Measurements from ENCODE around the gene TMEM30B. TPM values are rescaled to one million over a fixed set of nuclear protein-coding genes. Genes with fewer than 3 reads are reported as not detected.
"Not testable (repeated sequence)": the region's sequence is repeated elsewhere in the genome, so short reads cannot be mapped to it uniquely, and the experiment has no call there.

TMEM30B gene
- total RNA-seq, result under 0.01 TPM

DNA sequence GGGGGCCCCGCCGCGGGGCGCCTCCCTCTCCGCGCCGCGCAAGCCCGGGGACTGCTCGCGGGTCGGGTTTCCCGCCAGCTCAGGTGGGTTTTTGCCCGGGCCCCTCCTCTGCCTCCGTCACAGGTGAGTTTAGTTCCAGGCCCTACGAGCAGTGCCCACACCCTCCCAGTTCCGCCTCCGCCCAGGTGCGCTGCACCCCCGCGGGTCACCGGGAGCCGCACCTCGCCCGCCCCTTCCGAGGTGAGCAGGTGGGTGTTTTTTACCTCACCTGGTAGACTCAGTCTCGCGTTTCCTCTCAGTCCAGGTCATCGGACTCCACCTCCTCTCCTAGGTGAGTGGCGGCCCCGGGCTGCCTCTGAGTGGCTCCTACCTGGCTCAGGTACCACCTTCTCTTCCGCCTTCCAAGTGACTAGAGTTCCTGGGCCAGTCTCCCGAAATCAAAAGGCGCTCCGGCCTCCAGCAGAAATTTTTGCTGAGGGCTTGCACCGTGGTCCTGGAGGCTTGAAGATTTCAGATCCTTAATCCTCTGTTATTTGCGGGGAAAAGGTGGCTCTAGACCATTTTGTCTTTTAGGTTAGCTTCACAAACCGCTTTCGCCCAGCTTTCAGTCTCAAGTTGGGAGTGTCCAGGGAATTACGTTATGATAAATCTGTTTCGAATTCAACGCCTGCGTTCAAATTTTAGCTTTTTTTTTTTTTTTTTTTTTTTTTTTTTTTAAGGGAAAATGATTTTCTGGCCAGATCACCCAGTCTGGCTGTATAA lies at the start of gene TMEM30B:
TSS of gene TMEM30B (minus strand) at position 153 of the 762 bp plus-strand sequence. CDS start 191 bp downstream, outside the sequence.
- FAIRE-seq, result no peak
- no peak for DNase-seq (ENCODE audit: low spot score in 2 of 2)

- FAIRE-seq (no peak), DNase-seq (ENCODE audit: low spot score in 2 of 2) (no peak)
Observed at GRCh38 chr14:61330511-61330910, 49.4 kb upstream of the TMEM30B start.

GRCh38 chr14:61329478-61330051 lies 48.4 kb upstream of the TMEM30B start:
- FAIRE-seq (no peak), DNase-seq (ENCODE audit: low spot score in 2 of 2) (no peak)

- FAIRE-seq, result no peak
- no peak for DNase-seq (ENCODE audit: low spot score in 2 of 2)
Observed at GRCh38 chr14:61328626-61329262, 47.6 kb upstream of the TMEM30B start.

DNA sequence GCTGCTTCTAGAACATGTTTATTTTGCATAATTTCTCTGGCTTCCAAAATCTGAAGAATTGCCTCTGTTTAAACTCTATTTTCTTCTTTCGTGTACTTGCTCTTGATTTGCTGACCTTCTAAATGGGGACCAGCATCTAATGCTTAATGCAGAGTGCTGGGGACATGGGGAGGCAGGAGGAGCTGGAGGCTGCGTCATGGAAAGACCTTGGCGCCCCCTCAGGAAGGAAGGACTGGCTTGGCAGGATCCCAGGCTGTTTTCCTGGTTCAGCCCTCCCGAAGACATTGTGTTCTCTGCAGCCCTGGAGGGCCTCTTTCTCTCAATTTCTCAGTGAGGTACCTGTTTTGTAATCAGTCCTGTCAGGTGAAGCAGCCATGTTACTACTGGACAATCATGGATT lies 45.7 kb upstream of the TMEM30B start:
- FAIRE-seq (no peak), DNase-seq (ENCODE audit: low spot score in 2 of 2) (peak in 1 of 2 donors; percentile 37)

- FAIRE-seq (no peak), DNase-seq (ENCODE audit: low spot score in 2 of 2) (no peak)
Observed at GRCh38 chr14:61326146-61326545, 45.0 kb upstream of the TMEM30B start.

DNA sequence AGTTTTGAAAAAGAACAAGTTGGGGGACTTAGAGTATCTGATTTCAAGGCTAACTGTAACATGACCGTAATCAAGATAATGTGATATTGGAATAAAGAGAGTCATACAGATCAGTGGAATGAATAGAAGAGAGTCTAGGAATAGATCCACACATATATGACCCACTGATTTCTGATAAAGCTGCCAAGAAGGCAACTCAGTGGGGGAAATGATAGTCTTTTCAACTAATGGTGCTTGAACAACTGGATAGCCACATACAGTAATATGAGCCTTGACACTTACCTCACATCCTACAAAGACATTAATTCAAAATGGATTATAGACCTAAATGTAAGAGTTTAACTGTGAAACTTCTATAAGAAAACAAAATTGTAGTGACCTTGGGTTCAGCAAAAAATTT lies 44.0 kb upstream of the TMEM30B start:
- DNase-seq (ENCODE audit: low spot score in 2 of 2), result no peak
- no peak for FAIRE-seq

GRCh38 chr14:61323970-61324369 lies 42.8 kb upstream of the TMEM30B start:
- no peak for DNase-seq (ENCODE audit: low spot score in 2 of 2)

DNA sequence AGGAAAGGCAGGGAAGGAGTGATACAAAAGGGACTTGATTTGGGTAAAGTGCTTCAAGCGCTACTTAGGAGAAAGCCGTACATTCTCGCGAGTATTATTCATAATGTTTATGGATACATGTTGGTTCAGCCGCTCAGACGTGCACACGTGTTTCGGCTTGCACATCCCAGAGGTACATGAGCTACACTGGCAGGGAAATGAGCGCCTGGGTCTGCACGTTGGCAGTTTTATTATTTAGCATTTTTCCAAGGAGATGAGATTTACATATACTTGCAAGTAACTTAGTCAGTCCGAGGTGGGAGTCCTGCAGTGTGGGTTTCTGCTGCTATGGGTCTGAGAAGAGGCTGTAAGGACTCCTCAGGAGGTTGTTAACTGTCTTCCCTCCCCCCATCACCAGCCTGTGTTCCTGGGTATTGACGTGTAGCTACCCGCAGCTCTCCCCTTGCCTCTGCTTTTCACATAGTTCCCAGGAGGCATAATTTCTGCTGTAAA lies 41.7 kb upstream of the TMEM30B start:
- FAIRE-seq (no peak), DNase-seq (ENCODE audit: low spot score in 2 of 2) (no peak)

More at GRCh38 chr14:61323970-61324369, 42.8 kb upstream of the TMEM30B start:
- FAIRE-seq, result no peak

DNA sequence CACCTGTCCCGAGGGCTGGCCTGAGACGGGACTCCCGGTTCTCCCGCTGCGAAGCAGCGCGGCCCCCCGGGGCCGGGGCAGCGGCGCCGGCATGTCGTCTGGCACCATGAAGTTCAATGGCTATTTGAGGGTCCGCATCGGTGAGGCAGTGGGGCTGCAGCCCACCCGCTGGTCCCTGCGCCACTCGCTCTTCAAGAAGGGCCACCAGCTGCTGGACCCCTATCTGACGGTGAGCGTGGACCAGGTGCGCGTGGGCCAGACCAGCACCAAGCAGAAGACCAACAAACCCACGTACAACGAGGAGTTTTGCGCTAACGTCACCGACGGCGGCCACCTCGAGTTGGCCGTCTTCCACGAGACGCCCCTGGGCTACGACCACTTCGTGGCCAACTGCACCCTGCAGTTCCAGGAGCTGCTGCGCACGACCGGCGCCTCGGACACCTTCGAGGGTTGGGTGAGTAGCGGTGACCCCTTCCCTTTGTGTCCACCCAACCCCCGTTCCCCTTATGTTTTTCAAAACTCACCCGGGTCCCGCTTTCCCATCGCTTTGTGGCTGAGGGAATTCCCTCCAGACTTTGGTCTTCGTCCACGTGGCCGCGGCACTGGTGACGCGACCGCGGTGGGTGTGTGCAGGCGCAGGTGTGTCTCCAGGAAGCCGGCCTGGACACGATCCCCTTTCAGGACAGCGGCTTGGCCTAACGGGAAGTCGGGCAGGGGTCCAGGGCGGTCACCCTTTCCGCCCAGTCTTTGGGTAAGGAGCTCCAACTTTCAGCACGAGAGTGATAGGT lies 41.1 kb upstream of the TMEM30B start:
- DNase-seq (ENCODE audit: low spot score in 2 of 2) (no peak), FAIRE-seq (no peak)

GRCh38 chr14:61321385-61322010 lies 40.4 kb upstream of the TMEM30B start, which contains the start of gene PRKCH:
TSS of gene PRKCH (plus strand) at chr14:61321579. CDS start at chr14:61322102, 523 bp downstream.
- FAIRE-seq (no peak), DNase-seq (ENCODE audit: low spot score in 2 of 2) (peak; percentile 58 to 64)

- DNase-seq (ENCODE audit: low spot score in 2 of 2) (no peak), FAIRE-seq (no peak)
Observed at GRCh38 chr14:61320806-61321384, 39.8 kb upstream of the TMEM30B start.

GRCh38 chr14:61320170-61320569 lies 39.0 kb upstream of the TMEM30B start:
- not testable (repeated sequence) for DNase-seq (ENCODE audit: low spot score in 2 of 2); FAIRE-seq

- DNase-seq (ENCODE audit: low spot score in 2 of 2), result no peak
Observed at GRCh38 chr14:61319706-61320105, 38.6 kb upstream of the TMEM30B start.

GRCh38 chr14:61319086-61319485 lies 37.9 kb upstream of the TMEM30B start:
- FAIRE-seq (no peak), DNase-seq (ENCODE audit: low spot score in 2 of 2) (no peak)

More at GRCh38 chr14:61319706-61320105, 38.6 kb upstream of the TMEM30B start:
- FAIRE-seq, result no peak

- DNase-seq (ENCODE audit: low spot score in 2 of 2), result no peak
- FAIRE-seq, result no peak
Observed at GRCh38 chr14:61315313-61315712, 34.2 kb upstream of the TMEM30B start.

- not testable (repeated sequence) for DNase-seq (ENCODE audit: low spot score in 2 of 2); FAIRE-seq
Observed at GRCh38 chr14:61308701-61309100, 27.6 kb upstream of the TMEM30B start.

DNA sequence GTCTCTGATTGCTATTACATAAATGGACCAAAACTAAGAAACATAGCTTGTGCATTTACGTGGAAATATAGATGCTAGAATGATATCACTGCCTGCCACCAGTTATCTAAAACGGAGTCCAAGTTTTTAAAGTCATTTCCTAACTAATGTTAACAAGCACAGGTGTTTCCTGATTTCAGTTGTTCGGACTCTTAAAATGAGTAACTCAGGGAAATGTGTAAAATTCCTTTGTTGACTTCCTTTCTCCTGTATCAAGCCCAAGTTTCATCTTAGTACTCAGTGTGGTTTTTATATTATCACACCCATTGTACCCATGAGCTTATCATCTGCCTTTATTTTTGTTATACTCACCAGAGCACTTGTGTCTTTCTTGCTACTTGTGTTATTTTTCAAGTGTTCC lies 27.1 kb upstream of the TMEM30B start:
- DNase-seq (ENCODE audit: low spot score in 2 of 2), result no peak
- FAIRE-seq, result no peak

GRCh38 chr14:61304688-61305087 lies 23.6 kb upstream of the TMEM30B start:
- no peak for FAIRE-seq
- DNase-seq (ENCODE audit: low spot score in 2 of 2), result no peak

DNA sequence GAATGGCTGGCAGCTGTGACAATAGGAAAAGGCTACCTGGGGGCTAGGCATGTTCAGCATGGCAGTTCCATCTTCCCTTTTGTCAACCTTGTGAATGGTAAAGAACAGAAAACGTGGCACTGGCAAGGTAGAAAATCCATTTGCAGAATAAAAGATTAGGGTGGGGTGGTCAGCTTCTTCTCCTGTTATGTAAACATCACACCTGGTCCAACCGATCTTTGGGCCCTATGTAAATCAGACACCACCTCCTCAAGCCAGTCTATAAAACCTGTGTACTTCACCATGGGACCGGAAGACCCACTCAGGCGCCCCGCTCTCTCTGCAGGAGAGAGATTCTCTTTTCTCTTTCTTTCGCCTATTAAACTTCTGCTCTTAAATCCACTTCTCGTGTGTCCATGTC lies 19.6 kb upstream of the TMEM30B start:
- DNase-seq (ENCODE audit: low spot score in 2 of 2) (no peak), FAIRE-seq (no peak)
